Stimulated activated CD8-positive, alpha-beta memory T cell treated with anti-CD3 and anti-CD28 coated beads, Interleukin-7, amount 100 ng/mL, for 48 hours (primary cell): ENCODE measurements around the gene C1orf232.

Experiments
- DNase-seq, 2 donors: peaks; one replicate each; pipeline ENCODE4 v3.0.0-alpha.2; 2020; ENCODE audit warnings: low read depth in 1 of 2; ENCODE audit errors: extremely low read depth in 1 of 2

C1orf232 gene

DNA sequence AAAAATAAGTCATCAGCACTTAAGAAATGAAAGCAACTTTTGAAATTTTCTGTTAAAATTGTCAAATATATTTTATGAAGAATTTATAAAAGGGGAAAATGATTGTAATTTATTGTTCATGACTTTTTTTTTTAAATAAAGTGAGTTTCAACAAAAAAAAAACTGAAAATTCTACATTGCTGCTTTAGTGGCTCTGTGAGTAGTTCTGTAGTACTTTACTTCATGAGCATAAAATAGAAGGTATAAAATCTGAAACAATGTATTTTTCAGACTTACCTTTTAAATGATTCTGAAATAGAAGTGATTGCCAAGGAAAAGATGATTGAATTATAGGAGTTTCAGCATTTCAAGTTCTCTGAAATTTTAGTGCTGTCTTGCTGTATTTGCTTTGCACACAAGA, 43.4 kb downstream of the C1orf232 start:
- no peak for DNase-seq

DNA sequence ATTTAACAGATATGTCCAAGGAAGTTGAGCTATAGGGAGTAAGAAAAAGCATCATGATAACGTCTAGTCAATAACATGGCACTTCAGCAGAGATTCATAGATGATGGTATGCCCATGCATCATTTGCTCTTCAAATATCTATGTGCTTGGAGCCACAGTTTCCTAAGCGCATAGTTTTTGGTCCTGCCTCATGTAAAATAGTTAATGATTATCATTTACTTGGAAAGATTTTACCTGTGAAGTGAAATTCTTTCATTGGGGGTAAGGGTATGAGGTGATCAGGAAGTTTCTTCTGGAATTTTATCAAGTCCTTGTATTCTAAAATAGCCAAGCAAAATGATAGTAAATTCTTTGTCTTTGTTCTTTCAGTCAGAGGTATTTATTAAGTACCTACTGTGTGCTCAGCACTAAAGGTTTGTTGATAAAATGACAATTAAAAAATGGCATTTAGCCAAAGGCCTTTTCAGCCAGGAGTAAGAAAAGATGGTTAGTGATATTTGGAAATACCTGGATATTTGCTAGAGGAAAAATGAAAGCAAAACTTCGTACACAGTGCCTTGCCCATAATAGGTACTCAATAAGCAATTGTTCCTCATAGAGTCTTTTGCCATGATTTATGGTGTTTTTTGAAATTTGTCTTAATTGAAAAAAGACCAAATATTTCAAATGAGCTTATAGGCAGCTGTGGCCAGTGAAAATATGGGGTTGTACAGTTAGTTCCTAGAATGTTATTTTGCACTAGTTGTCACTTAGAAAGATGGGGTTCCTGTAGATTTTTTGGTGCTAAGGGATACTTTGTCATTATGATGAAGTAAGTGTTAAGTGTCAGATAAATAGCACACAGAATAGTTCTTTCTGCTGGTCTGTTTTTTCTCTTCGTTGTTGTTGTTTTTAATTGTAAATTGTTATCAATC, 44.1 kb downstream of the C1orf232 start:
- DNase-seq = no peak

DNA sequence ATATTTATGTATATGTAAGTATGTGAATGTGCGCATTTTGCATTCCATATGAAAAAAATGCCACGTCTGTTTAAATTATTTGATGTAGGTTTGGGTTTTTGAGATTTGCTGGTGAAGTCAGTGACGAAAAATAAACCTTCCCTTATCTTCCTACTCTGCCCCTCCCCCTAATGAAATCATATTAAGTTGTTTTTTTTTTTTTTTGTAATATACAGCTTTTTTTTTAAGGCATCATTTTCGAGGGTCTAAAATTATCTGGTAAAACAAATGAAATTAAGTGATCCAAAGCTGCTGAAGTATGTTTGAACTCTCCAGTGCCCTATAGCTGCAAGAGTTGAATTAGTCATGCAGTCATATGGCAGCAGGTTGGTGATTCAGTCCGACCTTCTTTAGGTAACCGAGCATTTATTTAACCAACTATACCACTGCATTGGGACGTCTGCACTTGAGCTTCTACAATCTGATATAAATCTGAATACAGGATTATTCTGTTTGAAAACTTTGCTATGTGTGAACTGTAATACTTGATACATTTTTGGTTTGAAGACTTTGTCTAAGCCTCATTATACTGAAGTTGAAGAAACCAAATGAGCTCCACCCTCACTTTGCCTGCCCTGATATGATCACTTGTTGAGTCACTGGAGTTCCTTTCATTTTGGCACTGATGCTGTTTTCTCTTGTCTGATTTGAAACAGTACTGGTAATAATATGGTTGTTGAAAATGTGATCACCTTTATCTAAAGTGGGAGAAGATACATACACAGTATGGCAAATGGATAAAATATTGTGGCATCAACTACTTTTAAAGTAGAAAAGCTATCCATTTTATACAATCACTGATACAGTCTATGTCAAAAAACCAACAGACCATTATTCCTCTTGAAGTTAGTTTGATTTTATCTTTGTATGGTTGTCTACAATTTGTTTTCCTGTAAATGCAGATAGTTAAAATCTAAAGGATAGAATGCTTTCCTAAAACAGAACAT, 45.5 kb downstream of the C1orf232 start:
- no peak for DNase-seq

DNA sequence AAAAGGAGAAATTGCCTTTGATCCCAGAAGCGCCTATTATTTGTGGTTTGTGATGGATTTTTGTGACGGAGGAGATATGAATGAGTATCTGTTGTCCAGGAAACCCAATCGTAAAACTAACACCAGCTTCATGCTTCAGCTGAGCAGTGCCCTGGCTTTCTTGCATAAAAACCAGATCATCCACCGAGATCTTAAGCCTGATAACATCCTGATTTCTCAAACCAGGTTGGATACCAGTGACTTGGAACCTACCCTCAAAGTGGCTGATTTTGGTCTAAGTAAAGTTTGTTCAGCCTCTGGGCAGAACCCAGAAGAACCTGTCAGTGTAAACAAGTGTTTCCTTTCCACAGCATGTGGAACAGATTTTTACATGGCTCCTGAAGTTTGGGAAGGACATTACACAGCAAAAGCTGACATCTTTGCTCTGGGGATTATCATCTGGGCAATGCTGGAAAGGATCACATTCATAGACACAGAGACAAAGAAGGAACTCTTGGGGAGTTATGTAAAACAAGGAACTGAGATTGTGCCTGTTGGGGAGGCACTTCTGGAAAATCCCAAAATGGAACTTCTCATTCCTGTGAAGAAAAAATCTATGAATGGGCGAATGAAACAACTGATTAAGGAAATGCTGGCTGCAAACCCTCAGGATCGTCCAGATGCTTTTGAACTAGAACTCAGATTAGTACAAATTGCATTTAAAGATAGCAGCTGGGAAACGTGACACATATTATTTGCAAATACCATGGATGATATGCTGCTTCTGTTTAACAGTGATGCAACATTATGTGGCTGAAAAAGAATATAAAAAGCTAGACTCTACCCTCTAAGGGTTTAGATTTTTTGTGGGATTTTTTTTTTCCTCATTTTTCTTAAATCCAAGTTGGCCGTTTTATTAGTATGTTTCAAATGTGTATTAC, 46.6 kb downstream of the C1orf232 start:
- DNase-seq = no peak

DNA sequence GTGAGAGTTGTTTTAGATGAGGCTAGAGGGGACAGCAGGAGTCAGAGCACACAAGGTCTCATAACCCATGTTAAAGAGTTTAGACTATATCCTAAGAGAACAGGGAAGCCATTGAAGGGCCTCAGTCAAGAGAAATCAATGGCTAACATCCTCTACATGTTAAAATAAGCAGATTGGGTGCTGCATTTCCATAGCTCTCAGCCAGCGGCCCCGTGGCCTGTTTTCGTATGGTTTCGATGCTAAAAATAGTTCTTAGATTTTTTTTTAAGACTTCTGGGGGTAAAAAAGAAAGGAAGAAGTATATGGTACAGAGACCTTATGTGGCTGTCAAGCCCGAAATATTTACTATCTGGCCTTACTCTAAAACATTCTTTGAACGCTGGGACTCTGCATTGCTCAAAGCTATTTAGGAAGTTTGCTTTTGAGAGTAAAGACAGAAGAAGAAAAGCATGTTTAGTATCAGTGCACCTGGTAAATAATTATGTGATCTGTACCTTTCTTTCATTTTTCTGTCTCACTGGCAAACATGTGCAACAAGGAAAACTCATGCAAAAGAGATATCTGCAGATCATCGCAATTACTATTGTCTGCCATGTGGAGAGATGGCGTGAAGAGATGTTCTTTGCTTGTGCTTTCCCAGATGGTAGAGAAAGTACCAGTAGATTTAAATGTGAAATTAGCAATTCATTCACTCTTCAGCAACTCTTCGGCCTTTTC, 48.7 kb downstream of the C1orf232 start:
- DNase-seq = no peak

DNA sequence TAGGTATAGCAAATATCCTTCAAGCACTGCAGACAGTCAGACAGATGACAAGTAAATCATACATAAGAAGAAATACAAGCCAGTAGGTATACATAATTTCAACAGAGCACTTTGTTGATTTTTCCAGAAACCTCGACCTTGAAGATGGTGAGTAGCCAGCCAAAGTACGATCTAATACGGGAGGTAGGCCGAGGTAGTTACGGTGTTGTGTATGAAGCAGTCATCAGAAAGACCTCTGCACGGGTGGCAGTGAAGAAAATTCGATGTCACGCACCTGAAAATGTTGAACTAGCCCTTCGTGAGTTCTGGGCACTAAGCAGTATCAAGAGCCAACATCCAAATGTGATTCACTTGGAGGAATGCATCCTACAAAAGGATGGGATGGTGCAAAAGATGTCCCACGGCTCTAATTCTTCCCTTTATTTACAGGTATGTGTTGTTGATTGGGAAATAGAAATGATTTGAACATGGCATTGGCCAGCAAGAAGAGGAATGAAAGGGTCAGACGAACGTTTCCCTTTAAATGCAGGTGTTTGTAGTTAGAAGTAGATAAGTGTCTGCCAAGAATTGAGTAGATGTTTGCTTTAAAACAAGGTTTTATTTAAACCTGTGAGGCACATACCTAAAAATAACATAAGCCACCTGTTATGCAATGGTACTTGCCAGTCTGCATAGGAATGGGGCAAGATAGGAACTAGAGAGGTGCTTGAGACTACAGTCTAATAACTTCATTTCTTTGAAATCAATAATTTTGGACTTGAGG, 54.4 kb downstream of the C1orf232 start:
- DNase-seq = no peak
